Ureter (tissue), 1 donor: Measurements from ENCODE around the gene FOXD4L1. TPM values are rescaled to one million over a fixed set of nuclear protein-coding genes. Genes with fewer than 3 reads are reported as not detected.
"Not testable (repeated sequence)": the region's sequence is repeated elsewhere in the genome, so short reads cannot be mapped to it uniquely, and the experiment has no call there.

ENCODE experiments used
- DNase-seq: peaks from one replicate; pipeline ENCODE4 v3.0.0-alpha.2; 2020; ENCODE audit warnings: low spot score
- total RNA-seq: library from RNA; stranded (reverse); gene quantifications from one replicate; pipeline ENCODE4 v1.2.4, GENCODE V29; 2023
- donor health status: DM: yes; HTN: yes; CAD: no.

Gene FOXD4L1
- total RNA-seq, 1 donor from 2014 or later, result 0.39 TPM

DNA sequence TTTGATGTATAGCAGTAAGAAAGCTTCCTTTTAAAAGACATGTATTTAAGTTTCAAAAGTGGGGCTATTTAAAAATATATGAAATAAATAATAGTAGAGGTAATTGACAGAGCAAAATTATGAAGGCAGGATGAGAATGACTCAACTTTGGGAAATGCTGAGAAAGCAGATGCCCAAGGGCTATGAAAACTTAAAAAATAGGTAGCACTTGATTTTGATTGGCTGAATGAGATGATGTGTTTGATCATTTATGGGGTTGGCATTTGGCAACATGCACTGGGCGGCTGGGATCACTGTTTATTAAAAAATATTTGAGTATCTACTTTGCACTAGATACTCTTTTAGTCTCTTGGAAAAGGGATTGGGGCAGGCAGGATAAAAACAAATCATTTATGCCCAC is 26.5 kb downstream of the FOXD4L1 start:
- DNase-seq, result not testable (repeated sequence)

DNA sequence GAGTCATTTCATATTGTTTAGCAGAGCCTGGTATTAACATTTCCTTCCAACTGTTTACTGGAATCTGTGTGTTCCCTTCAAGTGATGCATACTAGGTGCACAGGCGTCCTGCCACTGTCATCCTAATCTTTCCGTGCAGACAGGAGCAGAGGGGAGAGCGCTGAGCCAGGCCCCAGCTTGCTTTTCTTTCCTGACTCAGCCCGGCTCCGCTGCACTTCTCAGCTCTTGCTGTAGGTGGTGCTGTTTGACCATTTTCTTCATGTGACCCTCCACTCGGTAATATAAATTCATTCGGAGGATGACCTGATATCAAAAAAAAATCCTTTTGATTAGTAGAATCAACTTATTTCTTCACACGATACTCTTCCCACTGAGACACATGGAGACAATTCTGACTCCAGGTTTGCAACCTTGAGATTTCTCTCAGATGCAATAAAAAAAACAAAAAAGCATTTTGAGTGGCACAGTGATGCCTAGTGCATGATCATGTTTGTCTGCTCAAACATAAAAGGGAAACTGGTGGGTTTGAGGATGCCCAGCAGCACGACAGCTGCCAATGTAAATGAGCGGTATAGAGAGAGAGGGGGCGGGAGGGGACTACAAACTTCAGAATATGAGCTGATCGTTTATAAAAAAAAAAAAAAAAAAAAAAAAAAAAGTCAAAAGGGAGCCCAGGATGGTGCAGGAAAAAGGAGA is 29.0 kb downstream of the FOXD4L1 start:
- not testable (repeated sequence) for DNase-seq

DNA sequence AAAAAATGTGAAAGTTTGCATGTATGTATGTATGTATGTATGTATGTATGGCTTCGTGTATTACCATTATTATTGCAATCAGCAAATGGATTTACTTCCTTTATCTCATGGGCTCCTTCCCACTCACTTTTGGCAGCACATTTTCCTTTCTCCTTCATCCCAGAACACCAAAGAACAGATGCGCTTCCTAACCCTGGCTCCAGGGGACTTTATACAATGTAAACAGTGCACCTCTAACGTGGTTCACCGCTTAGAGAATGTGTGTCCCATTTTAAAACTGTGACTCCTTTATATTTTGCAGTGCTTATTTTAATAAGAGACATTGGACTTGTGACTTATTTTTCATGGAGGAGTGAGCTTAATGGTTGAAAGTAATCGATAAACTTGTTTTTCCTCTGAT is 29.7 kb downstream of the FOXD4L1 start:
- not testable (repeated sequence) for DNase-seq

DNA sequence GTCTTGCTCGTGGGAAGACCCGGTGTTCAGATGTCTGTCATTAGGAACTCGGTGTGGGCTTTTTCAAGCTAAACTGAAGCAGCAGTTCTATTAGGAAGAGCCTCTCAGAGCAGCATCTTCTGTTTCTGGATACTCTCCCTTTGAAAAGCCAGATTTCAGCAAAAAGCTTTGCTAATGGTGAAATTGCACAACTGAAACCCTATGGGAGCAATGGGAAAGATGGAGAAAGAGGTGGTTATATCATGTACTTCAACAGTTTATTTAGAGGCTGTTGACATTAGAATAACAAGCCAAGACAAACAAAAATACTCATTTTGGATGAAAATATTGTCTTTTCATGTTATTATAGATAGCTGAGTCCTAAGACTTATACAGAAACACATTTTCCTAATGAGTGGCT is 30.4 kb downstream of the FOXD4L1 start:
- not testable (repeated sequence) for DNase-seq

DNA sequence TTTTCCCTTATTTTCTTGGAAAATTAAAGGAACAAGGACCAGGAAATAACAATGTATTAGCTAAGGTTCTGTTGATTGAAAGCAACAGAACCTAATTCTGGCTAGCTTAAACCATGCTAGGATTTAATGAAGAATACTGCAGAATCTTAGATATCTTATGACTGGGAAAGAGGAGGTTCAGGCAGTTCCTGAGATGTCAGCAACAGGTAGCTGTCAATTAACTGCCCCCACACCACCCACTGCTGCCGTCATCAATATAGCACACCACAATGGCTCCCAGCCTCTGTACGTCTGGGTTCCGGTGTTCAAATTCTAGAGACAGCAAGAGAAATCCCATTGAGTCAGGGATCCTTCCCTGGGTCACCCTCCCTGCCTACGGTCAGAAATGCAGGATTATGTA is 34.5 kb downstream of the FOXD4L1 start:
- DNase-seq, result not testable (repeated sequence)

DNA sequence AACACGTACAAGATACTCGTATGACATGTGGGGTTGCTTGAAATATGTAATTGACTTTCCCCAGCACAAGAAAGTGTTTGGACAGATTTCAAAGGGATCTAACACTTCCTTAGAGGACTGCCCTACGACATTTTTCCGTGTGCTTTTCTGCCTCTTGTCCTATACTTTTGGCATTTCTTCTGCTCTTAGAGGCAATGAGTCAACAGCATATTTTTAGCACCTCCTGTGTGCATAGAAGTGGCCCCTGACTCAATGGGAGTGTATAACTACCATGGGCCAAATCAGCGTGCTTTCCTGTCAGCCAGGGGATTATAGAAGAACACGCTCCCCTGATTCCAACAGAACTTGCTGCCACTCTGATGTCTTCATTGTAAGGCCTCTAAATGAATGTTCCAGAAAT is 38.1 kb downstream of the FOXD4L1 start:
- DNase-seq, result not testable (repeated sequence)

DNA sequence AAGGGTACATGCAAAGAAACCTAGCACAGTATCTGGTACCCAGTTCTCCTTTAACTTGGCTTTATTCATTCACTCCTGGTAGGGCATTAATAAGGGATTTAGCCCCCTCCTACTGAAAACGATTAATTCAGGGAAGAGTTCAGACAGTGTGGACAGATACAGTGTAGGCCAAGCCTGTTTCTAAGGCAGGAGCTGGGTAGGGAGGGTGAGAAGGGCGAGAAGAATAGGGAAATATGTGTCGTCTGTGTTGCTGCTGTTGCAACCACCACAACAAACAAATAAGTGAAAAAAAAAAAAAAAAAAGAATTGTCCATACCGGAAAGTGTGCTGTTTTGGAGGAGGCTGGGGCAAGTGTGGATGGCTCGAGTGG is 42.4 kb downstream of the FOXD4L1 start:
- not testable (repeated sequence) for DNase-seq

DNA sequence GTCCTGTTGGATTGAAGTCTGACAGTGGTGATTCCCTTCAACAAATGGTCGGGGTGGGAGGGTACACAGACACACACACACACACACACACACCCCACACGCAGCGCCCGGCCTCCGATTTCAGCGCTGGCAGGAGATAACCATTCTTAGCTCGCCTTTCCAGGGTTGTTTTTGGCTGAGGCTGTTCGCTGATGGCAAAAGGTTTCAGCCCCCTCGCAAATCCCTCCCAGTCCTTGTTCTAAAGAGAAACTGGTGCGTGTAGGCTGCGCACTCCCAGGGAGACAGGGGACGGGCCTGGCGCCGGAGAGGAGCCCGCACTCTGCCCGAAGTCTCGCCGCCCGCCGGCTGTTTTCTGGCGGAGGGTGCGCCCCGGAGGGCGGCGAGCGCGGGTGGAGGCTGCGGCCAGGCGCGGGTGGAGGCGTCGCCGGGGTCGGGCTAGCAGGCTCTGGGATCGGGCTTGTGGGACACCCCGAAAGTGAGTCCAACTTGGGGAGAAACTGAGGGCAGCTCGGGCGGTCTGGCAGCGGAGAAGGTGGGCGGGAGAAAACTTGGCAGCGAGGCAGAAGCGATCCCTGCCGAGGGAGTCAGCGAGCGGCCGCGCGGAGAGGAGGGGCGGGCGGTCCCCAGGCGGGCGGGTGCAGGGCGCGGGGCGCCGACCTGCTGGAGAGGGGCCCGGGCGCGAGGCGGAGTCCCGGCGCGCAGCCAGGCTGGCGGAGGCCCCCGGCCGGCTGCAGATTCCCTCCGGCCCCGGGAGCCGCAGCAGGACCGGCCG is 42.9 kb downstream of the FOXD4L1 start:
- peak; percentile 47 for DNase-seq

DNA sequence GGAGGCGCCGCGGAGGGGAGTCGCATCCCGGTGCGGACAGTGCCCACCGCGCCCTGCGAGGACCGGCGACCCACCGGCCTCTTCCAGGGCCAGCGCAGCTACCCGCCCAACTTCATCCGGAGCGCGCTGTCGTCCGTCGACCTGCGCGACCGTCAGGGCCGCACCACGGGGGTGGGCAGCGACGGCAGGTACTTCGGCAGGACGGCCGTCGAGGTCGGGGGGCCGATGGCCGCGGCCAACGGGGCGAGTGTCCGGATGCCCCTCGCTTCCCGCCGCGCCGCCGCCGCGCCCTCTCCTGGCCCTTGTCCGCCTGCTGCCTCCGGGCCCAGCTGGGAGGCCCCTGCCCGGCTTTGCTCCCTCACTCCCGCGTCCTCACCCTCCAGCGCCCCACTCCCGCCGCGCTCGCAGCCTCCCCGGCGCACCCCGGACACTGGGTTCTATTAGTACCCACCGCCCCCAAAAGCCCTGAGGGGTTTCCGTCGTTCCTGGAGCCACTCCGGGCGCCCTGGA is 43.6 kb downstream of the FOXD4L1 start:
- DNase-seq, result not testable (repeated sequence)

DNA sequence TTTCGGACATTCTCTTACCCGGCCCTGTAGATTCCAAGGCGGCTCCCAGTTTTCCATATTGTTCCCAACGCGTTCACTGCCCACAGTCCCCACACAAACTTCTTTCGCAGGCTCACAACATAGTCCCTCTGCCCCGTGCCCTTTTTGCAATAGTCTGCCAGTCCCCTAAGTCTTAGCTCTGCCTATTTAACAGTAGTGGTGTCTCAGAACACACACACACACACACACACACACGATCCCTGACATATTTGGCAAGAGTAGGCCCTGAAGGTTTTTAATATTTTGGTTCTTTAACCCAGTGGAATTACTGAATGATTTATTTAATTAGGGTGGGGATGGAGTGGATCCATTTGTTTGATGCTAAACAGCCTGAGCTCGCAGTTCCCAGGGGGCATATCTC is 44.1 kb downstream of the FOXD4L1 start:
- not testable (repeated sequence) for DNase-seq

Other genes starting within 250 kb of the FOXD4L1 start
- 160 TPM for gene PAX8, start 219.7 kb upstream of the FOXD4L1 start, total RNA-seq
- gene ZNG1B, start 61.0 kb upstream of the FOXD4L1 start, total RNA-seq, result 46.0 TPM
- 36.1 TPM for gene RABL2A, start 128.6 kb downstream of the FOXD4L1 start, total RNA-seq